ENCODE data around the gene CDYL2. TPM values are rescaled to one million over a fixed set of nuclear protein-coding genes. Genes with fewer than 3 reads are reported as not detected.

The CDYL2 gene
- total RNA-seq, 2 experiments from 2014 or later = 0.98 to 2.5 TPM

GRCh38 chr16:80680046-80680445, 124.4 kb downstream of the CDYL2 start:
- BruUV-seq (replicated peaks) = no TSS peak
- ChIA-PET CTCF (ENCODE audit: unreplicated experiment) (no interaction called here), POLR2A (interaction anchor here (0.7 kb wide), 1 partner anchor 774 kb away, joined by 4 read pairs; no protein-coding TSS in a partner anchor)
- no peak overlapping the region for H3K27ac ChIP-seq (ENCODE audit: low read depth, low read length, poor library complexity, severe bottlenecking)
- H3K9me3 ChIP-seq (ENCODE audit: low read length) = no peaks in the 10 kb centered on the region
- no peak overlapping the region for H2AFZ ChIP-seq (ENCODE audit: low read length)
- H4K20me1 ChIP-seq (ENCODE audit: insufficient read depth, low read length) = no peaks in the 10 kb centered on the region
- no peaks in the 10 kb centered on the region for H3K36me3 ChIP-seq (ENCODE audit: insufficient read depth, low read length)
- peaks cover 23% of the 10 kb centered on the region for H3K4me1 ChIP-seq (ENCODE audit: insufficient read depth, low read length, poor library complexity, severe bottlenecking)
- H3K79me2 ChIP-seq (ENCODE audit: insufficient read depth, low read depth, low read length) = no peaks in the 10 kb centered on the region
- no peak overlapping the region for H3K4me3 ChIP-seq (ENCODE audit: low read depth, low read length, poor library complexity, severe bottlenecking)
- no peaks in the 10 kb centered on the region for H3K9me2 ChIP-seq (ENCODE audit: insufficient read depth, low read length)
- no peak overlapping the region for H3K4me2 ChIP-seq (ENCODE audit: low read length)
- DNase-seq (ENCODE audit: low spot score) = no peak
- intact Hi-C loops (cut with micrococcal nuclease; ENCODE audit: unreplicated experiment) = no loop called here
- no peak for TF ChIP-seq EZH2phosphoT487 (IDR thresholded peaks at IDR 0.05; ENCODE audit: borderline replicate concordance, low read depth, low read length)
- TF ChIP-seq, protein P1, sequence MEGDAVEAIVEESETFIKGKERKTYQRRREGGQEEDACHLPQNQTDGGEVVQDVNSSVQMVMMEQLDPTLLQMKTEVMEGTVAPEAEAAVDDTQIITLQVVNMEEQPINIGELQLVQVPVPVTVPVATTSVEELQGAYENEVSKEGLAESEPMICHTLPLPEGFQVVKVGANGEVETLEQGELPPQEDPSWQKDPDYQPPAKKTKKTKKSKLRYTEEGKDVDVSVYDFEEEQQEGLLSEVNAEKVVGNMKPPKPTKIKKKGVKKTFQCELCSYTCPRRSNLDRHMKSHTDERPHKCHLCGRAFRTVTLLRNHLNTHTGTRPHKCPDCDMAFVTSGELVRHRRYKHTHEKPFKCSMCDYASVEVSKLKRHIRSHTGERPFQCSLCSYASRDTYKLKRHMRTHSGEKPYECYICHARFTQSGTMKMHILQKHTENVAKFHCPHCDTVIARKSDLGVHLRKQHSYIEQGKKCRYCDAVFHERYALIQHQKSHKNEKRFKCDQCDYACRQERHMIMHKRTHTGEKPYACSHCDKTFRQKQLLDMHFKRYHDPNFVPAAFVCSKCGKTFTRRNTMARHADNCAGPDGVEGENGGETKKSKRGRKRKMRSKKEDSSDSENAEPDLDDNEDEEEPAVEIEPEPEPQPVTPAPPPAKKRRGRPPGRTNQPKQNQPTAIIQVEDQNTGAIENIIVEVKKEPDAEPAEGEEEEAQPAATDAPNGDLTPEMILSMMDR (conservative IDR thresholded peaks at IDR 0.05; ENCODE audit: low read length) = no peak

- no peaks in the 10 kb centered on the region for H3K36me3 ChIP-seq (ENCODE audit: insufficient read depth, low read length)
- H3K9me3 ChIP-seq (ENCODE audit: low read length) = no peaks in the 10 kb centered on the region
- CTCF ChIA-PET (ENCODE audit: unreplicated experiment) = no interaction called here
- POLR2A ChIA-PET = no interaction called here
- DNase-seq (ENCODE audit: low spot score) = no peak
- H3K4me2 ChIP-seq (ENCODE audit: low read length) = no peak overlapping the region
- H4K20me1 ChIP-seq (ENCODE audit: insufficient read depth, low read length) = no peaks in the 10 kb centered on the region
- no peak overlapping the region for H2AFZ ChIP-seq (ENCODE audit: low read length)
- no peak overlapping the region for H3K27ac ChIP-seq (ENCODE audit: low read depth, low read length, poor library complexity, severe bottlenecking)
- no TSS peak for BruUV-seq (replicated peaks)
- H3K4me1 ChIP-seq (ENCODE audit: insufficient read depth, low read length, poor library complexity, severe bottlenecking) = peaks cover 56% of the 10 kb centered on the region
- no peak overlapping the region for H3K4me3 ChIP-seq (ENCODE audit: low read depth, low read length, poor library complexity, severe bottlenecking)
- H3K79me2 ChIP-seq (ENCODE audit: insufficient read depth, low read depth, low read length) = no peaks in the 10 kb centered on the region
- TF ChIP-seq, protein P1 (conservative IDR thresholded peaks at IDR 0.05; ENCODE audit: low read length) = no peak
- no peak for TF ChIP-seq EZH2phosphoT487 (IDR thresholded peaks at IDR 0.05; ENCODE audit: borderline replicate concordance, low read depth, low read length)
- no peaks in the 10 kb centered on the region for H3K9me2 ChIP-seq (ENCODE audit: insufficient read depth, low read length)
- intact Hi-C loops (cut with micrococcal nuclease; ENCODE audit: unreplicated experiment) = no loop called here
These were observed 129.5 kb downstream of the CDYL2 start for GRCh38 chr16:80674884-80675283.

- no peaks in the 10 kb centered on the region for H4K20me1 ChIP-seq (ENCODE audit: insufficient read depth, low read length)
- CTCF ChIA-PET (ENCODE audit: unreplicated experiment) = no interaction called here
- BruUV-seq (replicated peaks) = no TSS peak
- intact Hi-C loops (cut with micrococcal nuclease; ENCODE audit: unreplicated experiment) = no loop called here
- H3K79me2 ChIP-seq (ENCODE audit: insufficient read depth, low read depth, low read length) = no peaks in the 10 kb centered on the region
- no peak overlapping the region for H3K27ac ChIP-seq (ENCODE audit: low read depth, low read length, poor library complexity, severe bottlenecking)
- no peaks in the 10 kb centered on the region for H3K36me3 ChIP-seq (ENCODE audit: insufficient read depth, low read length)
- H2AFZ ChIP-seq (ENCODE audit: low read length) = no peak overlapping the region
- no peak overlapping the region for H3K4me3 ChIP-seq (ENCODE audit: low read depth, low read length, poor library complexity, severe bottlenecking)
- no peaks in the 10 kb centered on the region for H3K9me2 ChIP-seq (ENCODE audit: insufficient read depth, low read length)
- POLR2A ChIA-PET = no interaction called here
- TF ChIP-seq, protein P1 (conservative IDR thresholded peaks at IDR 0.05; ENCODE audit: low read length) = no peak
- TF ChIP-seq EZH2phosphoT487 (IDR thresholded peaks at IDR 0.05; ENCODE audit: borderline replicate concordance, low read depth, low read length) = no peak
- H3K4me1 ChIP-seq (ENCODE audit: insufficient read depth, low read length, poor library complexity, severe bottlenecking) = peaks cover 58% of the 10 kb centered on the region
- no peak for DNase-seq (ENCODE audit: low spot score)
- H3K4me2 ChIP-seq (ENCODE audit: low read length) = peak overlapping the region; percentile 63
- H3K9me3 ChIP-seq (ENCODE audit: low read length) = no peaks in the 10 kb centered on the region
These were observed 132.0 kb downstream of the CDYL2 start for GRCh38 chr16:80672379-80672778.
